Measurements from ENCODE around the gene SLC29A3. TPM values are rescaled to one million over a fixed set of nuclear protein-coding genes. Genes with fewer than 3 reads are reported as not detected.

SLC29A3 gene
- total RNA-seq, 1 experiment from 2014 or later = 9.2 TPM

GRCh38 chr10:71389768-71390460 is 70.9 kb downstream of the SLC29A3 start:
- DNase-seq = no peak
- Histone ChIP-seq H2BK20ac (ENCODE audit: low read depth, low read length, poor library complexity, severe bottlenecking) (no peak overlapping the region), H2AFZ (ENCODE audit: low read length) (no peak overlapping the region), H3K79me1 (ENCODE audit: insufficient read depth, low read depth, low read length, poor library complexity, severe bottlenecking) (no peaks in the 10 kb centered on the region), H4K20me1 (ENCODE audit: control insufficient read depth, insufficient read depth, insufficient read length) (no peaks in the 10 kb centered on the region), H3K4ac (ENCODE audit: low read depth, low read length) (no peak overlapping the region), H3K79me2 (ENCODE audit: insufficient read depth, low read length) (no peaks in the 10 kb centered on the region), H3K56ac (ENCODE audit: insufficient read length, low read depth, low read length) (no peak overlapping the region), H4K5ac (ENCODE audit: insufficient read length, low read depth, low read length) (no peak overlapping the region), H3K9ac (ENCODE audit: extremely low read depth, insufficient read length, low read length) (no peak overlapping the region), H3K27me3 (ENCODE audit: insufficient read depth, low read length) (no peaks in the 10 kb centered on the region), H3K9me3 (ENCODE audit: control insufficient read depth, low read depth, low read length) (no peaks in the 10 kb centered on the region), H3K27ac (ENCODE audit: insufficient read length, low read depth, low read length) (no peak overlapping the region), H3K14ac (ENCODE audit: insufficient read depth, low read length) (no peak overlapping the region), H4K8ac (replicated peaks; ENCODE audit: insufficient read length, low read depth, low read length) (no peak overlapping the region), H3K4me1 (ENCODE audit: insufficient read depth, low read length) (no peaks in the 10 kb centered on the region), H2BK15ac (ENCODE audit: low read depth, low read length) (no peak overlapping the region), H2AK5ac (ENCODE audit: insufficient read length, low read length) (no peak overlapping the region), H3K4me2 (ENCODE audit: insufficient read depth, insufficient read length, low read length) (no peak overlapping the region), H3K23ac (ENCODE audit: insufficient read length, low read depth, low read length) (no peak overlapping the region), H3K23me2 (ENCODE audit: insufficient read length, low read depth, low read length, poor library complexity, severe bottlenecking) (no peaks in the 10 kb centered on the region), H4K91ac (ENCODE audit: insufficient read length, low read depth, low read length) (no peak overlapping the region), H2BK12ac (ENCODE audit: insufficient read length, low read depth, low read length) (no peak overlapping the region), H3T11ph (ENCODE audit: low read length) (no peak overlapping the region), H3K18ac (ENCODE audit: insufficient read length, low read depth, low read length) (no peak overlapping the region), H2BK5ac (ENCODE audit: insufficient read length, low read length) (no peak overlapping the region), H2BK120ac (ENCODE audit: low read depth, low read length, poor library complexity, severe bottlenecking) (no peak overlapping the region)
- no peak for TF ChIP-seq CTCF (conservative IDR thresholded peaks at IDR 0.05)
- Mint-ChIP-seq H3K4me3 (no peak overlapping the region), H3K27me3 (ENCODE audit: low read depth) (peaks cover 59% of the 10 kb centered on the region), H3K36me3 (ENCODE audit: insufficient read depth in 1 of 3, low read depth in 3 of 3) (no peaks in the 10 kb centered on the region), H3K27ac (no peak overlapping the region), H3K9me3 (no peaks in the 10 kb centered on the region), H3K4me1 (peaks cover 5 to 9% of the 10 kb centered on the region in 2 experiments)
- WGBS (ENCODE audit: extremely low coverage, insufficient read length, low lambda C conversion rate) = no CpG with 5 or more reads among the region's 14 CpGs

Data from H9 (cell line).